ENCODE results near the gene PWWP2B. TPM values are rescaled to one million over a fixed set of nuclear protein-coding genes. Genes with fewer than 3 reads are reported as not detected.
A peak's percentile ranks its signal among the peaks of the same experiment; 100 is the strongest.
"Not testable (repeated sequence)": the region's sequence is repeated elsewhere in the genome, so short reads cannot be mapped to it uniquely, and the experiment has no call there.

PWWP2B gene
- total RNA-seq = 1 to 10 TPM; 5.5 to 6.3 TPM

DNA sequence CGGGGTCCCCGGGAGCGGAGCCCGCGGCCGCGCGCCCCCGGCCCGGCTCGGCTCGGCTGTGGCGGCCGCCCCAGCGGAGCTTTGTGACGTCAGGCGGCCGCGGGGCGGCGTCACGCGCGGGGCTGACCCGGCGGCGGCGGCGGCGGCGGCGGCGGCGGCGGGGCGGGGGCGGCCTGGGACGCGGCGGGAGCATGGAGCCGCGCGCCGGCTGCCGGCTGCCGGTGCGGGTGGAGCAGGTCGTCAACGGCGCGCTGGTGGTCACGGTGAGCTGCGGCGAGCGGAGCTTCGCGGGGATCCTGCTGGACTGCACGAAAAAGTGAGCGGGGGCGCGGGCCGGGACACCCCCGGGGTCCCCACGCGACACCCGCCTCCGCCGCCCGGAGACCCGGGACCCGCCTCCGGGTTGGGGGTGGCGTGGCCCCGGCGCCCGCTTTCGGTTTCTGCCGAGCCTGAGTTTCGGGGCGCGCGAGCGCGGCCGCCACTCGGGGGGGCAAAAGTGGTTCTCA, at the start of gene PWWP2B:
Gene PWWP2B, plus strand, starts transcription at position 165 of the 506 bp plus-strand sequence. Its CDS starts 27 bp downstream, at position 192.
- POLR2A ChIA-PET = interaction anchor here (0.5 to 2.7 kb wide), 3 partner anchors 24 to 67 kb away, joined by 3 to 22 read pairs (median 4); no protein-coding TSS in a partner anchor
- H3K4me1 Mint-ChIP-seq = peaks cover 9% of the 10 kb centered on the region
- DNase-seq = peak; percentile 59
- CTCF ChIA-PET = interaction anchor here (1.2 kb wide), 1 partner anchor 10 kb away, joined by 3 read pairs; no protein-coding TSS in a partner anchor
- H3K36me3 Mint-ChIP-seq (ENCODE audit: low read depth) = no peaks in the 10 kb centered on the region
- H3K27me3 Mint-ChIP-seq = peaks cover 6% of the 10 kb centered on the region
- H3K4me3 Mint-ChIP-seq = peak within 1 kb of the TSS; percentile 79
- peak within 1 kb of the TSS; percentile 29 for H3K27ac Mint-ChIP-seq
- H3K9me3 Mint-ChIP-seq = peaks cover 3% of the 10 kb centered on the region

DNA sequence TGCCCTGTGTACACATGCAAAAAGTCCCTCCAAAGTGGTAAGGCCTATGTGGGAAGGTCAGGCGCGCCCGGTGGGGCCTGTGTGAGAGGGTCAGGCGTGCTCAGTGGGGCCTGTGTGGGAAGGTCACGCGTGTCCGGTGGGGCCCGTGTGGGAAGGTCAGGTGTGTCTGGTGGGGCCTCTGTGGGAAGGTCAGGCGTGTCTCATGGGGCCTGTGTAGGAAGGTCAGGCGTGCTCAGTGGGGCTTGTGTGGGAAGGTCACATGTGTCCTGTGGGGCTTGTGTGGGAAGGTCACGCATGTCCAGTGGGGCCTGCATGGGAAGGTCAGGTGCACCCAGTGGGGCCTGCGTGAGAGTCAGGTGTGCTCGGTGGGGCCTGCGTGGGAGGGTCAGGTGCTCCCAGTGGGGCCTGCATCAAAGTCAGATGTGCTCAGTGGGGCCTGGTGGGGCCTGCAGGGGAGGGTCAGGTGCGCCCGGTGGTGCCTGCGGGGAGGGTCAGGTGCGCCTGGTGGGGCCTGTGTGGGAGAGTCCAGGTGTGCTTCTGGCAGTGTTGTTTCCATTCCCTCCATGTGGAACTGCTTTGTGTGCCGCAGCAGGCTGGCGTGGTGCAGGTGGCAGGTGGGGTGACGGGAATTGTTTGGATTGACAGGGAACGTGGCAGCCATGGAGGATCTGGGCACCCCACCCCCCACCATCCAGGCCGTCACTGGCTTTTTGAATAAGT, 49.6 kb upstream of the PWWP2B start:
- no peak for DNase-seq
- Mint-ChIP-seq H3K36me3 (ENCODE audit: low read depth) (no peaks in the 10 kb centered on the region), H3K4me3 (no peak overlapping the region), H3K4me1 (no peaks in the 10 kb centered on the region), H3K27me3 (no peaks in the 10 kb centered on the region), H3K9me3 (no peaks in the 10 kb centered on the region), H3K27ac (no peak overlapping the region)
- CTCF ChIA-PET = interaction anchor here (1.0 kb wide), 2 partner anchors 14 to 49 kb away, joined by 3 to 4 read pairs; no protein-coding TSS in a partner anchor
- POLR2A ChIA-PET = no interaction called here

DNA sequence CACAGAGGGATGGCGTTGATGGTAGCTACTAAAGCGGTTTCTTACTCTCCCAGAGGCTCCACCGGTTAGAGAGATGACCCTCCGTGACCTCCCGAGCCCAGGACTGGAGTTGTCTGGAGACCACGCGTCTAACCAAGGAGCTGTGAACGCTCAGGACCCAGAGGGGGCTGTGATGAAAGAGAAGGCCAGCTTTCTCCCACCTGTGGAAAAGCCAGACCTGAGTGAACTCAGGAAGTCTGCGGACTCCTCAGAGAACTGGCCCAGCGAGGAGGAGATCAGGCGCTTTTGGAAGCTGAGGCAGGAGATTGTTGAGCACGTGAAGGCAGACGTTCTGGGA, 49.1 kb upstream of the PWWP2B start:
- no peak overlapping the region for H3K27ac Mint-ChIP-seq
- H3K36me3 Mint-ChIP-seq (ENCODE audit: low read depth) = no peaks in the 10 kb centered on the region
- H3K27me3 Mint-ChIP-seq = no peaks in the 10 kb centered on the region
- ChIA-PET POLR2A (no interaction called here), CTCF (interaction anchor here (1.0 to 1.9 kb wide), 3 partner anchors 8 to 50 kb away, joined by 3 to 5 read pairs (median 4); no protein-coding TSS in a partner anchor)
- no peak overlapping the region for H3K4me3 Mint-ChIP-seq
- no peaks in the 10 kb centered on the region for H3K4me1 Mint-ChIP-seq
- no peaks in the 10 kb centered on the region for H3K9me3 Mint-ChIP-seq
- DNase-seq = no peak

DNA sequence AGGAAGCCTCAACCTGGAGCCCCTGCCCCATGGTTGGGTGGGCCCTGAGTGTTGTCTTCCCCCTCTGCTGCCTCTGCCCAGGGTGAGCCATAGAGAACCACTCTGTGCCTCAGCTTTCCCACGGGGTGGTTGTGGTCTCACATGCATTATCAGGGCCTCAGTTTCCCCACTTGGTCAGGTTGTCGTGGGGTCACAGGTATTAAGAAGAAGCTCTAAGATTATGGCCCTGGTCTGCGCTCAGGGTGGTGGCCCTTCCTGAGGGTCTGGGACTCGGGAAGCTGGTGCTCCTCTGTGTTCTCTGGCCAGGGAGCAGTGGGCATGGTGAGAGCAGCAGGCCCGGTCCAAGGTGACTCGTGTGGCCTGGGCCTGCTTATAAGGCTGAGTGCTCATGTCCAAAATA, 47.2 kb upstream of the PWWP2B start:
- no peak overlapping the region for H3K27ac Mint-ChIP-seq
- ChIA-PET POLR2A (no interaction called here), CTCF (interaction anchor here (1.9 kb wide), 1 partner anchor 10 kb away, joined by 5 read pairs; no protein-coding TSS in a partner anchor)
- H3K4me1 Mint-ChIP-seq = no peaks in the 10 kb centered on the region
- H3K36me3 Mint-ChIP-seq (ENCODE audit: low read depth) = no peaks in the 10 kb centered on the region
- H3K27me3 Mint-ChIP-seq = no peaks in the 10 kb centered on the region
- no peak for DNase-seq
- no peak overlapping the region for H3K4me3 Mint-ChIP-seq
- no peaks in the 10 kb centered on the region for H3K9me3 Mint-ChIP-seq

DNA sequence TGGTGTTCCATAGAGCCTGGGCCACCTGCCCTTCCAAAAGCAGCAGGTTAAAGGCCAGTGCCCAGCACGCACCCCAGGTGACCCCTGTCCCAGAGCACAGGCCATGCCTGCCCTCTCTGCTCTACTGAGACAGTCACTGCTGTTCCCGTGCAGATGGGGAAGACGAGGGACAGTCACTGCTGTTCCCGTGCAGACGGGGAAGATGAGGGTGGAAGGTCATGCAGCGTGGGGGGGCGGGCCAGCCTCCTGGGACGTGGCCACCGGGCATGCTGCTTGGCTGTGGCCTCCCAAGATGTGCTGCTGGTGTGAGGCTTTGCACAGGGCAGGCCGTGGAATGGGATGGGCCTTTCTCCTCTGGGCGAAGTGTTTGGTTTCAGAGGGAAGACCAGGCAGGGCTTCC, 46.6 kb upstream of the PWWP2B start:
- no peak overlapping the region for H3K4me3 Mint-ChIP-seq
- no peaks in the 10 kb centered on the region for H3K36me3 Mint-ChIP-seq (ENCODE audit: low read depth)
- ChIA-PET POLR2A (no interaction called here), CTCF (no interaction called here)
- no peaks in the 10 kb centered on the region for H3K9me3 Mint-ChIP-seq
- DNase-seq = no peak
- H3K4me1 Mint-ChIP-seq = no peaks in the 10 kb centered on the region
- no peak overlapping the region for H3K27ac Mint-ChIP-seq
- H3K27me3 Mint-ChIP-seq = no peaks in the 10 kb centered on the region

DNA sequence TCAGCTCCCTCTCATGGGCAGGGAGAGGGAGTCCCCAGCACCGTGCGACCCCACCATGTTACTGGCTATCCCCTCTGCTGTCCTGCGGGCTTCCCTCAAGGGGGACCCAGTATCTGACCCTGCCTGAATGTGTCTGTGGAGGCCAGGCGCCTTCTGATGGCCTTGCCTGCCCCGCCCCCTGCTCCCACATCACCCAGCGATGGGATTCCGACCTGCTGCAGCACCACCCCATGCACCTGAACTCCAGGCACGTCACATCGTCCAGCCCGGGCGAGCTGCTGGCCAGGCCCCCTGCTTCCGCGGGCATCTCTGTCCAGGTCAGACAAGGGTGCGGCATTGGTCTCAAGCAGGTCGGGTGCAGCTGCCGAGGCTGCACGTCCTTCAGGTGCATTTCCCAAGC, 46.1 kb upstream of the PWWP2B start:
- CTCF ChIA-PET = interaction anchor here (0.7 to 1.0 kb wide), 2 partner anchors 9 to 13 kb away, joined by 3 read pairs; no protein-coding TSS in a partner anchor
- no peak for DNase-seq
- POLR2A ChIA-PET = no interaction called here

DNA sequence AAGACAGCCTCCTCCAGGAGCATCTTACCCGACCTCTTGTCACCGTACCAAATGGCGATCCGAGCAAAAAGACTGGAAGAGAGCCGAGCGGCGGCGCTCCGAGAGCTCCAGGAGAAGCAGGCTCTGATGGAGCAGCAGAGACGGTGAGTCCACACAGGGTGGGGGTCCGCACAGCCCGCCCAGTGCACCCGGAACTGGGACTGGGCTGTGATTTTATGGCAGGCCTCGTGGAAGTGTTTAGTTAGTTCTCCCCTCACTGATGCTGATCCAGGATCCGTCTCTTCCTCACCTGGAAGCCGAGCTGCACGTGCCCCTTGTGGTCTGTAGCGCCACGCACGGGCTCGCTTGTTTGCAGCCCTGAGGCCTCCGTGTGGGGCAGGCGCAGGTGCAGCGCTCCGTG, 45.4 kb upstream of the PWWP2B start:
- Mint-ChIP-seq H3K9me3 (no peaks in the 10 kb centered on the region), H3K27ac (no peak overlapping the region), H3K4me1 (no peaks in the 10 kb centered on the region), H3K27me3 (no peaks in the 10 kb centered on the region), H3K36me3 (ENCODE audit: low read depth) (no peaks in the 10 kb centered on the region), H3K4me3 (no peak overlapping the region)
- CTCF ChIA-PET = interaction anchor here (0.7 to 1.0 kb wide), 2 partner anchors 10 to 14 kb away, joined by 3 read pairs; no protein-coding TSS in a partner anchor
- POLR2A ChIA-PET = no interaction called here
- DNase-seq = no peak

More for the DNA sequence above, 46.1 kb upstream of the PWWP2B start:
- Mint-ChIP-seq H3K36me3 (ENCODE audit: low read depth) (no peaks in the 10 kb centered on the region), H3K4me3 (no peak overlapping the region), H3K9me3 (no peaks in the 10 kb centered on the region), H3K27me3 (no peaks in the 10 kb centered on the region), H3K27ac (no peak overlapping the region), H3K4me1 (no peaks in the 10 kb centered on the region)

DNA sequence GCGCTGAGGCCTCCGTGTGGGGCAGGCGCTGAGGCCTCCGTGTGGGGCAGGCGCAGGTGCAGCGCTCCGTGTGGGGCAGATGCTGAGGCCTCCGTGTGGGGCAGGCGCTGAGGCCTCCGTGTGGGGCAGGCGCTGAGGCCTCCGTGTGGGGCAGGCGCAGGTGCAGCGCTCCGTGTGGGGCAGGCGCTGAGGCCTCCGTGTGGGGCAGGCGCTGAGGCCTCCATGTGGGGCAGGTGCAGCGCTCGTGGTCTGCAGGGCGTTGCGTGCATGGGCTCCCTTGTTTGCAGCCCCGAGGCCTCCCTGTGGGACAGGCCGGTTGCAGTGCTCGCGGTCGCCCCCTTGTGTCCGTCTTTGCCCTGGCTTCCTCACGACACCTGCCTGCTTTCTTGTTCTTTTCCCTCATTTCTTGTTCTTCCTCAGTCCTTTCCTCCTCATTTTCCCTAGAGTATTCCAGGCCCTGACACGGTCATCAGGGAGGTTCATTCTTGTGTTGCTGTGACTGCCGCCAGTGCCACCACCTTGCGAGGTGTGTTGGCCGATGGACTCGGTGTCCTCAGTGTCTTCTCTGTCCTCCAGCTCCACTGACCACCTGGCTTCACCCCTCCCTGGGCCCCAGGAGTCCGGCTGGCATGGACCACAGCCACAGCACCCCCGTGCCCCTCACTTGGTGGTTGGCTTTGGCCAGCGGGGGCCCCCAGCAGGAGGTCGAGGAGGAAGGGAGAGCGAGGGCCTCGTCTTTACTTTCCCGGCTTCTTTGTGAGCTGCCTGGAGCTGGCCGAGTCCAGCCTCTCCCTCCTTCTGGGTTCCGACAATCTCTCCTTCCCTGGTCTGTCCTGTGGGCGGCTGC, 44.3 kb upstream of the PWWP2B start:
- DNase-seq = peak; percentile 77
- H3K4me1 Mint-ChIP-seq; H3K27me3 Mint-ChIP-seq; H3K27ac Mint-ChIP-seq; H3K9me3 Mint-ChIP-seq; H3K4me3 Mint-ChIP-seq; H3K36me3 Mint-ChIP-seq (ENCODE audit: low read depth); POLR2A ChIA-PET: not testable (repeated sequence)
- CTCF ChIA-PET = interaction anchor here (0.8 to 1.3 kb wide), 6 partner anchors 10 to 129 kb away, joined by 3 to 4 read pairs (median 3); partner anchors contain the start of gene STK32C

DNA sequence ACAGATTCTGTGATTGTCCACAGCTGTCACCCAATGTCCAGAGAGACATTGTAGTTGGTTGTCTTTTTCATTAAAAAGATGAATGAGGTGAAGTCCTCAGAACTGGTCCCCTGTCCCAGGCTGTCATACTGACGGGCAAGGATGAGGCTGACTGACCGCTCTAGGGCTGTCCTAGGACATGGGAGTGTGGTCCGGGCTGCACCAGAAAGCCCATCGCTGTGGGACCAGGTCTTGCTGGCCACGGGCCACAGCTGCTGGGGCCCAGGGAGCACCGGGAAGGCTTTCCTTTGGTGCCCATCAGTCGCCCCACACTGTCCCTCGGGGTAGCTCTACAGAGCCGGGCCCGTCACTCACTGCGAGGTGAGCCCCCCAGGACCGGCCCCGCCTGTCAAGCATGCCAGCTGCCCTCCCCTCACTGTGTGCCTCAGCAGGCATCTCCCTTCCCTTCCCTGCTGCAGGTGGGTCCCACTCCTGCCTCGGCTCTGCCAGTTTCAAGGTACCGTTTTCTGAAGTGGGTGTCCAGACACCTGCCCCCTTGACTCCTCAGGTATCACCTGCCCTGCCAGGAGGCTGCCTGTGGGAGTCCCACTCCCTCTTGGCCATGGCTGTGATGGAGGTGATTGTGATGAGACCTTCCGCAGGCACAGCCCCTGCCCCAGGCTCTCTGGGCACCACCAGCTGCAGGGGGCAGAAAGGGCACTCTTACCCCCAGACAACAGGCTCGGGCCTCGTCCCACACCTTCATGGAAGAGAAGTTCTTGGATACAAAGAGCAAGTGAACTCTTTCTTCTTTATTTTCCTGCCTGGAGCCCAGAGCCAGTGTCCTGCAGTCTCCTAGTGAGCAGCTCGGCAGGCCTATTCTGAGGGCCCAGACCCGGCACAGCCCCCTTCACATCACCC, 43.3 kb upstream of the PWWP2B start:
- no peaks in the 10 kb centered on the region for H3K9me3 Mint-ChIP-seq
- no peak overlapping the region for H3K27ac Mint-ChIP-seq
- no peaks in the 10 kb centered on the region for H3K36me3 Mint-ChIP-seq (ENCODE audit: low read depth)
- CTCF ChIA-PET = interaction anchor here (0.8 to 1.3 kb wide), 6 partner anchors 9 to 130 kb away, joined by 3 to 4 read pairs (median 3); partner anchors contain the start of gene STK32C
- POLR2A ChIA-PET = no interaction called here
- H3K4me3 Mint-ChIP-seq = no peak overlapping the region
- DNase-seq = no peak
- no peaks in the 10 kb centered on the region for H3K4me1 Mint-ChIP-seq
- no peaks in the 10 kb centered on the region for H3K27me3 Mint-ChIP-seq

DNA sequence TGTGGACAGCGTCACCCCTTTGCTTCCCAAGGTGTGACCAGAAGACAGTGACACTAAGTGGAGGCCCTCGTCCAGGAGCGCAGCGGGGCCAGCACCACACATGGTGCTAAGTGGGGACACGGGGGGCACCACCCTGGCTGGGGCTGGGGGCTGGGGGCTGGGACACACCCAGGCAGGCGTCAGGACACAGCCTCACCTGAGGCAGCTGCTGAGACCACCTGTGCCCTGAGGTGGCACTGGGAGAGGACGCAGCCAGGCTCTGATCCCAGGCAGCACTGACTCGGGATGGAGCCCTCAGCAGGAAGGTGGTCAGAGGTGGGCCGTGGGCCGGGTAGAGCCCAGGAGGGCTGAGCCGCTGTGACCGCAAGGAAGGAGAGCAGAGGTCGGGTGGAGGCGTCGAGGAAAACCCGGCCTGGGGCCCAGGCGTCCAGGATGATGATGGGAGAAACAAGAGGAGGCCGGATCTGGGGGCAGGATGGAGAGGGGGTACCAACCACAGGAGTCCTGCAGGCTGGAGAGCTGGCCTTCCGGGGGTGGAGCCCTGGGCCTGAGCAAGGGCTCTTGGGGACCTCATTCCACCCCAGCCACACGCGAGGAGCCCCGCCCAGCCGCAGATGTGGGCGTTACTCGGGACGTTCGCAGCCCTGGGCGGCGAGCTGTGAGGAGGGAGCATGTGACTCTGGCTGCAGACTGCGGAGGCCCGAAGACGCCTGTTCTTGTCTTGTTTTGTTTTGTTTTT, 42.5 kb upstream of the PWWP2B start:
- Mint-ChIP-seq H3K27me3 (no peaks in the 10 kb centered on the region), H3K9me3 (no peaks in the 10 kb centered on the region), H3K36me3 (ENCODE audit: low read depth) (no peaks in the 10 kb centered on the region), H3K4me3 (no peak overlapping the region), H3K27ac (no peak overlapping the region), H3K4me1 (no peaks in the 10 kb centered on the region)
- ChIA-PET POLR2A (no interaction called here), CTCF (no interaction called here)
- no peak for DNase-seq

DNA sequence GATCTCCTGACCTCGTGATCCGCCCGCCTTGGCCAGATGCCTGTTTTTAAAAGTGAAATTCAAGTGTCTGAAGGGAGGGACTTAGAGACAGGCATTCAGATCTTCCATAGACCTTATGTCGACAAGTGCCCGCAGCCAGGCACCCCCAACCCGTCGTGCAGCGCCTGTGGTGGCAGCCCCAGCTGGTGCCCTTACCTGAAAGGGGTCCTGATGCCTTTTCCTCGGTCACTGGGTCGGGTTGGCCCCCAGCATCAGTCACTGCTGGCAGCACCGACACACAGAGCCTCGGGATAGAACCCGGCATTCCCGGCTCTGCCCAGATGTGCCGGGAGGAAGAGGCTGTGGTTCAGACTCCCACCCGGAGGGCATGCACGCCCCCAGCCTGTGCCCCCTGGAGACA, 41.7 kb upstream of the PWWP2B start:
- no peaks in the 10 kb centered on the region for H3K4me1 Mint-ChIP-seq
- CTCF ChIA-PET = no interaction called here
- H3K27ac Mint-ChIP-seq = no peak overlapping the region
- H3K4me3 Mint-ChIP-seq = no peak overlapping the region
- POLR2A ChIA-PET = no interaction called here
- DNase-seq = no peak
- no peaks in the 10 kb centered on the region for H3K36me3 Mint-ChIP-seq (ENCODE audit: low read depth)
- no peaks in the 10 kb centered on the region for H3K9me3 Mint-ChIP-seq
- no peaks in the 10 kb centered on the region for H3K27me3 Mint-ChIP-seq

DNA sequence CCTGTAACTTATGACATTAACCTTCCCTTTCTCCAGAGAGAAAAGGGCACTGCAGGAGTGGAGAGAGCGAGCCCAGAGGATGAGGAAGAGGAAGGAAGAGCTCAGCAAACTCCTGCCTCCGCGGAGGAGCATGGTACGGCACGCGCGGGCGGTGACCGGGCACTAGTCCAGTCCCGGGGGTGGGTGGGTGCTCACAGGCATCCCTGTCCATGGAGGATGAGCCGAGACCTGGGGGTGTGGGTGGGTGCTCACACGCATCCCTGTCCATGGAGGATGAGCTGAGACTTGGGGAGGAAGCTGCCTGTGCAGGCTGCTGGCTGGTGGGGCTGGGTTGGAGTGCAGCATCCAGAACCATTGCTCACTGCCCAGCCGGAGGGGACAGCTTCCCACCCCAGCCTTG, 41.2 kb upstream of the PWWP2B start:
- DNase-seq = no peak
- Mint-ChIP-seq H3K36me3 (ENCODE audit: low read depth) (no peaks in the 10 kb centered on the region), H3K27me3 (no peaks in the 10 kb centered on the region), H3K4me1 (no peaks in the 10 kb centered on the region), H3K27ac (no peak overlapping the region), H3K4me3 (no peak overlapping the region), H3K9me3 (no peaks in the 10 kb centered on the region)
- CTCF ChIA-PET = no interaction called here
- POLR2A ChIA-PET = no interaction called here

Measured in activated CD4-positive, alpha-beta memory T cell treated with anti-CD3 and anti-CD28 coated beads, Interleukin-2, amount 10 ng/mL, durations not matched to agents 7 days and 5 days (primary cell).